ENCODE measurements around the gene HSPA1L.

Gene HSPA1L

GRCh38 chr6:31834367-31835250, 19.5 kb upstream of the HSPA1L start:
- H3K4me3 ChIP-seq (ENCODE audit: low read length), result peak overlapping the region; percentile 94
- no peak for TF ChIP-seq CTCF (conservative IDR thresholded peaks at IDR 0.05; ENCODE audit: low read length)
- DNase-seq (ENCODE audit: low read depth), result peak; percentile 85

GRCh38 chr6:31831350-31832215, 16.5 kb upstream of the HSPA1L start:
- no peak for TF ChIP-seq CTCF (conservative IDR thresholded peaks at IDR 0.05; ENCODE audit: low read length)
- H3K4me3 ChIP-seq (ENCODE audit: low read length), result peak overlapping the region; percentile 69
- no peak for DNase-seq (ENCODE audit: low read depth)

GRCh38 chr6:31830886-31831335, 15.8 kb upstream of the HSPA1L start:
- DNase-seq (ENCODE audit: low read depth), result no peak
- no peak for TF ChIP-seq CTCF (conservative IDR thresholded peaks at IDR 0.05; ENCODE audit: low read length)
- H3K4me3 ChIP-seq (ENCODE audit: low read length), result peak overlapping the region; percentile 69

- peak; percentile 51 for DNase-seq (ENCODE audit: low read depth)
- TF ChIP-seq CTCF (conservative IDR thresholded peaks at IDR 0.05; ENCODE audit: low read length), result peak; percentile 60
- H3K4me3 ChIP-seq (ENCODE audit: low read length), result peak overlapping the region; percentile 69
Observed at GRCh38 chr6:31829633-31830283, 14.7 kb upstream of the HSPA1L start.

GRCh38 chr6:31827286-31828079, 12.4 kb upstream of the HSPA1L start, which contains the start of gene HSPA1B:
HSPA1B (plus strand) TSS chr6:31827738; CDS start chr6:31827951, 213 bp downstream.
- TF ChIP-seq CTCF (conservative IDR thresholded peaks at IDR 0.05; ENCODE audit: low read length), result no peak
- H3K4me3 ChIP-seq (ENCODE audit: low read length), result peak within 1 kb of the TSS; percentile 88
- peak; percentile 100 for DNase-seq (ENCODE audit: low read depth)

- DNase-seq (ENCODE audit: low read depth), result peak; percentile 92
- no peak for TF ChIP-seq CTCF (conservative IDR thresholded peaks at IDR 0.05; ENCODE audit: low read length)
- peak overlapping the region; percentile 88 for H3K4me3 ChIP-seq (ENCODE audit: low read length)
Observed at GRCh38 chr6:31826793-31827285, 11.8 kb upstream of the HSPA1L start.
